ENCODE measurements around the gene NOD2.

The NOD2 gene

GRCh38 chr16:50670476-50670875 is 22.9 kb upstream of the NOD2 start:
- no peak for DNase-seq (ENCODE audit: low read depth in 2 of 2)

- no peak for DNase-seq (ENCODE audit: low read depth in 2 of 2)
Observed at GRCh38 chr16:50671644-50672260, 21.7 kb upstream of the NOD2 start.

- DNase-seq (ENCODE audit: low read depth in 2 of 2): no peak
Observed at GRCh38 chr16:50673496-50674275, 19.7 kb upstream of the NOD2 start.

GRCh38 chr16:50674831-50675230 is 18.6 kb upstream of the NOD2 start:
- DNase-seq (ENCODE audit: low read depth in 2 of 2): no peak

- no peak for DNase-seq (ENCODE audit: low read depth in 2 of 2)
Observed at GRCh38 chr16:50675686-50676610, 17.5 kb upstream of the NOD2 start.

GRCh38 chr16:50676684-50677225 is 16.7 kb upstream of the NOD2 start:
- no peak for DNase-seq (ENCODE audit: low read depth in 2 of 2)

- no peak for DNase-seq (ENCODE audit: low read depth in 2 of 2)
Observed at GRCh38 chr16:50677351-50677750, 16.1 kb upstream of the NOD2 start.

- DNase-seq (ENCODE audit: low read depth in 2 of 2): no peak
Observed at GRCh38 chr16:50678531-50678930, 14.9 kb upstream of the NOD2 start.

GRCh38 chr16:50679266-50679665 is 14.1 kb upstream of the NOD2 start:
- DNase-seq (ENCODE audit: low read depth in 2 of 2): no peak

- no peak for DNase-seq (ENCODE audit: low read depth in 2 of 2)
Observed at GRCh38 chr16:50679676-50680555, 13.5 kb upstream of the NOD2 start.

- no peak for DNase-seq (ENCODE audit: low read depth in 2 of 2)
Observed at GRCh38 chr16:50680556-50680893, 12.9 kb upstream of the NOD2 start.

GRCh38 chr16:50681021-50681885 is 12.2 kb upstream of the NOD2 start, which contains the start of gene SNX20:
TSS of gene SNX20 (minus strand) at chr16:50681312. CDS start at chr16:50677526, 3,786 bp downstream.
- peak in 1 of 2 donors; percentile 35 for DNase-seq (ENCODE audit: low read depth in 2 of 2)

GRCh38 chr16:50683689-50684374 is 9.6 kb upstream of the NOD2 start:
- DNase-seq (ENCODE audit: low read depth in 2 of 2): peak in 1 of 2 donors; percentile 43

- DNase-seq (ENCODE audit: low read depth in 2 of 2): no peak
Observed at GRCh38 chr16:50684823-50685461, 8.5 kb upstream of the NOD2 start.

- no peak for DNase-seq (ENCODE audit: low read depth in 2 of 2)
Observed at GRCh38 chr16:50685462-50686063, 7.8 kb upstream of the NOD2 start.

- DNase-seq (ENCODE audit: low read depth in 2 of 2): no peak
Observed at GRCh38 chr16:50688083-50688482, 5.3 kb upstream of the NOD2 start.

- no peak for DNase-seq (ENCODE audit: low read depth in 2 of 2)
Observed at GRCh38 chr16:50688867-50689266, 4.5 kb upstream of the NOD2 start.

- no peak for DNase-seq (ENCODE audit: low read depth in 2 of 2)
Observed at GRCh38 chr16:50690177-50690576, 3.2 kb upstream of the NOD2 start.

- no peak for DNase-seq (ENCODE audit: low read depth in 2 of 2)
Observed at GRCh38 chr16:50692644-50692998, 785 bp upstream of the NOD2 start.

All from stimulated activated CD8-positive, alpha-beta memory T cell treated with anti-CD3 and anti-CD28 coated beads, Interleukin-2, amount 100 ng/mL, for 1 hour (primary cell).